Mucosa of rectum (tissue), 2 donors: ENCODE measurements around the gene ATP10A.

Experiments
- H3K27ac ChIP-seq, 2 donors: one replicate each; pipeline ENCODE4 v1.7.0; 2013; ENCODE audit warnings: inconsistent platforms in 2 of 2, low read depth in 2 of 2, low read length in 2 of 2
- H3K27me3 ChIP-seq, 2 donors: one replicate each; pipeline ENCODE4 v1.7.0; 2013; ENCODE audit warnings: low read length in 2 of 2; ENCODE audit not compliant: control insufficient read depth in 2 of 2, insufficient read depth in 2 of 2
- H3K36me3 ChIP-seq, 2 donors: one replicate each; pipeline ENCODE4 v1.7.0; 2013; ENCODE audit warnings: low read length in 2 of 2; ENCODE audit not compliant: control insufficient read depth in 2 of 2, insufficient read depth in 2 of 2
- H3K4me1 ChIP-seq, 2 donors: one replicate each; pipeline ENCODE4 v1.7.0; 2013; ENCODE audit warnings: low read length in 2 of 2, mild to moderate bottlenecking in 1 of 2; ENCODE audit not compliant: control insufficient read depth in 2 of 2, insufficient read depth in 2 of 2
- H3K4me3 ChIP-seq, 2 donors: one replicate each; pipeline ENCODE4 v1.7.0; 2013; ENCODE audit warnings: low read length in 2 of 2
- H3K9ac ChIP-seq, 2 donors: one replicate each; pipeline ENCODE4 v1.7.0; 2013; ENCODE audit warnings: low read length in 2 of 2, low read depth in 1 of 2, mild to moderate bottlenecking in 1 of 2
- H3K9me3 ChIP-seq, 2 donors: one replicate each; pipeline ENCODE4 v1.7.0; 2013; ENCODE audit warnings: low read length in 2 of 2; ENCODE audit not compliant: control insufficient read depth in 2 of 2
- donor health status: healthy.
- donor health status: Normal muscosa, but diverticular disease.

ATP10A gene

DNA sequence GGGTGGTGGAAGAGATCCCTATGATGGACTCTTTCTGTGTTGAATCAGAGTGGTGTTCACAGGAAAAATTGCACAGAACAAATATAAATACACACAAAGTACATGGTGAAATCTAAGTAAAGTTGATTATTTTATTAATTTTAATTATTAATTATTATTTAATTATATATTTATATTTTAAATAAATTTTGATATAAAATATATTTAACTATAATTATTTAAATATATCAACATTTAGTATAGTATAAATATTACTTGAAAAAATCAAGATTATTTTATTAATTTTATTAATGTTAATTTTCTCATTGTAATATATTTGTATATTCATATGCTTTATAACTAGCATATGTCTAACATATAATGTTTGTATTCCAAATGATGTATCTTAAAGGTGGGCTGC, 11.3 kb upstream of the ATP10A start:
- Histone ChIP-seq H3K9me3 (no peaks in the 10 kb centered on the region), H3K4me3 (no peak overlapping the region), H3K4me1 (no peaks in the 10 kb centered on the region), H3K27me3 (no peaks in the 10 kb centered on the region), H3K27ac (no peak overlapping the region), H3K36me3 (no peaks in the 10 kb centered on the region), H3K9ac (no peak overlapping the region)

DNA sequence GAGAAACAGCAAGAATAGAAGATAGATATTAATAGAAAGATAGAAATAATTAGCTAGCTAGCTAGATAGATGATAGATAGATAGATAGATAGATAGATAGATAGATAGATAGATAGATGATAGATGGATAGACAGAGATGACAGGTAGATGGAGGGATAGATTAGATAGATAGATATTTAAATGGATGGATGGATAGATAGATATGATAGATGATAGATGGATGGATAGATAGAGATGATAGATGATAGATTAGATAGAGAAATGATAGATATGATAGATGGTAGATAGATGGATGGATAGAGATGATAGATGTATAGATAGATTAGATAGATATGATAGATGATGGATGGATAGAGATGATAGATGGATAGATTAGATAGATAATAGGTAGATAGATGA, 8.3 kb upstream of the ATP10A start:
- no peak overlapping the region for H3K9ac ChIP-seq
- no peaks in the 10 kb centered on the region for H3K27me3 ChIP-seq
- no peaks in the 10 kb centered on the region for H3K9me3 ChIP-seq
- no peak overlapping the region for H3K27ac ChIP-seq
- H3K4me1 ChIP-seq: no peaks in the 10 kb centered on the region
- H3K36me3 ChIP-seq: no peaks in the 10 kb centered on the region
- H3K4me3 ChIP-seq: no peak overlapping the region

DNA sequence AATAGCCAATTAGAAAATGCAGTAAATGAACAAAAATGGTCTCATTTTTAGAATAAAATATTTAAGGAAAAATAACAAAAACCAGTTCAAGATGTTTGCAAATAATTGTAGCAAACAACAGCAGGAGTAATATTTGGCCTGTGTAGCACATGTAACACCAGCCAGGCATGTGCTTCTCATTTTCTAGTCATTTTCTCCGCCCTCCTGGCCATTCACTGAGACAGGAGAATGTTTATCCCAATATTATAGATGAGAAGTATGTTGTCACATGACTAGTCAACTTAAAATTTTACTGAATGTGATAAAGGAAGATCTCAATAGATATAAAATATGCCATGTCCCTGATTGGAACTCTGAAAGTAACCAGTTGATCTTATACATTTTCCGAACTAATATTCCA, 7.8 kb upstream of the ATP10A start:
- Histone ChIP-seq H3K36me3 (no peaks in the 10 kb centered on the region), H3K4me1 (no peaks in the 10 kb centered on the region), H3K27ac (no peak overlapping the region), H3K9me3 (no peaks in the 10 kb centered on the region), H3K9ac (no peak overlapping the region), H3K27me3 (no peaks in the 10 kb centered on the region), H3K4me3 (no peak overlapping the region)

DNA sequence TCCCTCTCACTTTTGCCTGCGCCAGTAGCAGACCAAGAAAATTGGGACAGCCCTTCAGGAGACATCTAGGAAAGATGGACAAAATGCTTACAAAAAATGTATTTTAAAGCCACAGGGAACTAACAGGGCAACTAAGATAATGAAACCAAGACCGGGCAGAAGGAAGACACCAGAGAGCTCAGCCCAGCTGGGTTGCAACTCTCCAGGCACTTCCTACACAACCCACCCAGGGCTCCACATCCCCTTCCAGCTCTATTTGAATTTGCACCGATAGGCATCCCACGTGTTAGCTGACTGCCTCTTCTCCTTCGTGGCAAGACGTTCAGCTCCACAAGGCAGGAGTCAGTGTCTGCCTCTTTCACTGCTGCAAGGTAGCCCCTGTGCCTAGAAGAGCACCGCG, 6.6 kb upstream of the ATP10A start:
- Histone ChIP-seq H3K9me3 (no peaks in the 10 kb centered on the region), H3K4me3 (no peak overlapping the region), H3K9ac (no peak overlapping the region)

GRCh38 chr15:25866874-25867273, 3.7 kb upstream of the ATP10A start:
- H3K9ac ChIP-seq: no peak overlapping the region
- no peaks in the 10 kb centered on the region for H3K36me3 ChIP-seq
- H3K27me3 ChIP-seq: no peaks in the 10 kb centered on the region
- H3K27ac ChIP-seq: no peak overlapping the region
- peaks cover 0 to 3% of the 10 kb centered on the region in 2 donors for H3K4me1 ChIP-seq
- no peaks in the 10 kb centered on the region for H3K9me3 ChIP-seq
- no peak overlapping the region for H3K4me3 ChIP-seq

More for the DNA sequence above, 6.6 kb upstream of the ATP10A start:
- H3K27ac ChIP-seq: no peak overlapping the region
- H3K36me3 ChIP-seq: no peaks in the 10 kb centered on the region
- no peaks in the 10 kb centered on the region for H3K4me1 ChIP-seq
- H3K27me3 ChIP-seq: no peaks in the 10 kb centered on the region

DNA sequence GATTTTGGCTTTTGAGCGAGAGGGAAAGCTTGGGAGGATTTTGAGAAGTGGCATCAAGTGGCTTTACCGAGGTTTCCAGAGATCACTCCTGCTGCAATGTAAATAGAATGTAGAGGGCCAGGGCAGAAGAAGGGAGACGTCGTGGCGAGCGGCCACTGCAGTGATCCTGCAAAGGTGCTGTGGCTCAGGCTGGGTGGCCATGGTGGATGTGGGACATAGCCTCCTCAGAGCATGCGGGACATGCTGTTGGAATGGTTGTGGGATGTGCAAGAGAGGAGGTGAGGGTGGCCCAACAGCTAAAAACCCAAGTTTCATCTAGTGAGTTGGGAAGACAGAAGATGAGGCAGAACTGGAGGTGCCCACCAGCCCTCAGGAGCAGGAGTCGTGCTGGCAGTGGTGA, 3.1 kb upstream of the ATP10A start:
- Histone ChIP-seq H3K27ac (no peak overlapping the region), H3K36me3 (no peaks in the 10 kb centered on the region), H3K4me3 (no peak overlapping the region), H3K9me3 (no peaks in the 10 kb centered on the region), H3K9ac (no peak overlapping the region), H3K27me3 (no peaks in the 10 kb centered on the region), H3K4me1 (peaks cover 0 to 3% of the 10 kb centered on the region in 2 donors)

DNA sequence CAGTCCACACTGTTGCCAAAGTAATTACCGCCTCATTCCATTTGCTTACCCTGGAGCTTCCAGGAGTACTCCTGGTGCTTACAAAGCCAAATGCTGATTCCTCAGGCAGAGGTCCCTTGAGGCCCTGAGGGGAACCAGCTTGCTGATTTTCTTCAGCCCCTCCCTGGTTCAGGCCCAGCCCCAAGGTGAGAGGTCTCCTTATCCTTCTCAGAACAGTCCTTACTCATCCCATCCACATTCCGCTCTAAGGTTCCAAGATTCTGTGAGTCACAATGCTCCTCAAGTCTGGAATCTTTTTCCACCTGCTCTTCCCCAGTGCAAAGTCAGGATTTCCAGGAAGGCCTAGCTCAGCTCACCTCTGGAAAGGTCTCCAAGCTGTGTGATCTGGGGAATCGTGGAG, 1.8 kb upstream of the ATP10A start:
- no peak overlapping the region for H3K27ac ChIP-seq
- no peaks in the 10 kb centered on the region for H3K27me3 ChIP-seq
- no peaks in the 10 kb centered on the region for H3K9me3 ChIP-seq
- no peak overlapping the region for H3K4me3 ChIP-seq
- no peaks in the 10 kb centered on the region for H3K36me3 ChIP-seq
- peaks cover 3 to 7% of the 10 kb centered on the region in 2 donors for H3K4me1 ChIP-seq
- H3K9ac ChIP-seq: no peak overlapping the region

DNA sequence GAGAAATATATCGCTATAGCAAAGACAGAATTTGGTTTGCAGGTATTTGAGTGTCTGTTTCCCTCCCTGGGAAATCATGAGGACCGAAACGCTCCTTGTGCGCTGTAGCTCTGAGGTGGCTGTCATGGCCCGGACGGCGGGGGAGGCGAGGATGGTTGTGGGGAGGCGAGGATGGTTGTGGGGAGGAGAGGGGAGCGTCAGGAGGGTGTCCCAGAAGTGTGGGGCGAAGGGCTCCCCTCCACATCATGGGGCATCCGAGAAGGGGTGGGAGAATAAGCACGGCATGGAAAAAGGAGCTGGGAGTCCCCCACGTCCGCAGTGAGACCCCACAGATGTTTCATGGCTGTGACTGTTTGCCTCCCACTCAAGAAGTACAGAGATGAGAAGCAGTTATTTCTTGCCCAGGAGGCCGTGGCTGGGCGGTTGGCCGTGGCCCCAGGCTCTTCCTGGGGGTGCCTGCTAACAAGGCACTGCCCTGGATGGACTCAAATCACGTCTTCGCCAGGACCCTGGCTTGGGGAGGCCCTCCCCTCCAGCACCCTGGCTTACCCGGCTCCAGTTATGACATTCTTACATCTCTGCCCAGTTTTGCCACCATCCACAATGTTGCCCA, 947 bp upstream of the ATP10A start:
- Histone ChIP-seq H3K4me1 (peaks cover 3 to 7% of the 10 kb centered on the region in 2 donors), H3K36me3 (no peaks in the 10 kb centered on the region), H3K9ac (no peak overlapping the region), H3K27me3 (no peaks in the 10 kb centered on the region), H3K27ac (no peak overlapping the region), H3K9me3 (no peaks in the 10 kb centered on the region), H3K4me3 (peak overlapping the region in 1 of 2 donors; percentile 67)

DNA sequence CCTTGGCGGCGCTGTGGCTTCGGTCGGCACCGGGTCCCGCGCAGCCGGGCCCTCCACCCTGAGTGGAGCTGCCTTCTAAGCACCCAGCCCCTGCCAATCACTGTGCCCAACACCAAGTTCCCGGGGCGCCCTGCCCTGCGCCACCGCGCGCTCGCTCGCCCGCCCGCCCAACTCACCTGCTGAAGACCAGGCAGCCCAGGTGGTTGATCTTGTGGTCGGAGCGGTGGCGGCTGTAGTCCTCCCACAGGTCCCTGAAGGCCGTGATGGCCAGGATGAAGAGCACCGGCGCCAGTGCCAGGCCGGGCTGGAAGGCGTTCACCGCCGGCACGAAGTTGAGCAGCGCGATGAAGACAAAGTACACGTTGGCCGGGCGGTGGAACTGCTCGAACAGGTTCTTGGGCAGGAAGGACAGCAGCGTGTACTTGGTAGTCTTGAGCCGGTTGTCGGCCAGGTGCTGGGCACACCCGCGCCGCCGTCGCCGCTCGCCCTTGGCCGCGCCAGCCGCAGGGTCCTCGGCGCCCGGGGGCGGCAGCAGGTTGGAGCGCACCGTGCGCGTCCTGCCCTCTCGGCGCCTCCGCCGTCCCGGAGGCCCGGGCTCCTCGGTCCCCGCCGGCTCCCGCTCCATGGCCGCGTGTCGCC, 536 bp downstream of the ATP10A start:
- peak overlapping the region; percentile 65 to 72 for H3K4me3 ChIP-seq
- peak overlapping the region; percentile 62 to 75 for H3K27ac ChIP-seq
- H3K9ac ChIP-seq: peak overlapping the region; percentile 56 to 66
- H3K4me1 ChIP-seq: peaks cover 3 to 7% of the 10 kb centered on the region in 2 donors
- H3K27me3 ChIP-seq: no peaks in the 10 kb centered on the region
- no peaks in the 10 kb centered on the region for H3K36me3 ChIP-seq
- H3K9me3 ChIP-seq: no peaks in the 10 kb centered on the region

- H3K9ac ChIP-seq: peak overlapping the region; percentile 56 to 66
- H3K27ac ChIP-seq: peak overlapping the region; percentile 62 to 75
Observed at GRCh38 chr15:25862071-25862471, 1.1 kb downstream of the ATP10A start.

More at GRCh38 chr15:25862071-25862471, 1.1 kb downstream of the ATP10A start:
- Histone ChIP-seq H3K4me1 (peaks cover 3 to 7% of the 10 kb centered on the region in 2 donors), H3K4me3 (peak overlapping the region; percentile 65 to 72), H3K36me3 (no peaks in the 10 kb centered on the region), H3K9me3 (no peaks in the 10 kb centered on the region), H3K27me3 (no peaks in the 10 kb centered on the region)
